GM19035 (cell line): ENCODE data around the gene MAGEF1.

Experiments used
- ATAC-seq: cut with Tn5 transposase; IDR thresholded peaks from one replicate; pipeline ENCODE4 v1.9.1; 2021; ENCODE audit not compliant: unreplicated experiment

Gene MAGEF1, protein sequence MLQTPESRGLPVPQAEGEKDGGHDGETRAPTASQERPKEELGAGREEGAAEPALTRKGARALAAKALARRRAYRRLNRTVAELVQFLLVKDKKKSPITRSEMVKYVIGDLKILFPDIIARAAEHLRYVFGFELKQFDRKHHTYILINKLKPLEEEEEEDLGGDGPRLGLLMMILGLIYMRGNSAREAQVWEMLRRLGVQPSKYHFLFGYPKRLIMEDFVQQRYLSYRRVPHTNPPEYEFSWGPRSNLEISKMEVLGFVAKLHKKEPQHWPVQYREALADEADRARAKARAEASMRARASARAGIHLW

GRCh38 chr3:184711493-184712247 is at the start of gene MAGEF1:
Gene MAGEF1 (minus strand): TSS chr3:184712064. CDS start chr3:184711821, 243 bp downstream.
- ATAC-seq: peak; percentile 79

DNA sequence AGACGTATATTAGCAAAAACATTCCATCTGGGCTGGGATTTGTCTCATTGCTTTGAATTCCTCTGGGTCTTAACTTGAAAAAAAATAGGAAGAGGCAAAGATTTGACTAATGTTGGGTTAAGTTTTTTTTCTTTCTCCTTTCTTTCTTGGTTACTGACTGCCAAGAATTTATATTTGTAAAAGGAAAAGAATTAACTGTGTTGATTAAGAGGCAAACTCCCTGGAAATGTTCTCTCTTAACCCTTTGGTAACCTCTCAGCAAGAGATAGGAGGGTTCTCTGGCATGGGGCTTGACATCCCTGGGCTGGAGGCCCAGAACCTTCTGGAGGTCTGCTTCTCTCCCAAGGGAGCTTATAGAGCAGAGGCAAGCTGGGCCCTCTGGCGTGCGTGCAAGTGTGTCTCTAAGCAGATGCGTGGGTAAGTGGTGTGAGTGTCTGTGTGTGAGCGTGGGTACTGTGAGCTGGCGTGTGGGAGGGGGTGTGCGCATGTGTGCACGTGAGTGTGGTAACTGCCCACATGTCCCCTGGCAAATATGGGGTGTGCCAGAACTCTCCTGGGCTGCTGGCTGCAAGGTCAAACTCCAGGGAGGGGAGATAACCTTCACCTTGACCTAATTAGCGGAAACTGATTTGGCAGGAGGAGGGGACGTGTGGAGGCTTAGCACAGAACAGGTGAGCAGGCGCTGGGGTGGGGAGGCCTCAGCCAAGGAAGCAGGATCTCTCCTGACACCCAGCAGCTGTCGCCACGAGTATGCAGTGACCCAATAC is 49.4 kb upstream of the MAGEF1 start:
- ATAC-seq: no peak

DNA sequence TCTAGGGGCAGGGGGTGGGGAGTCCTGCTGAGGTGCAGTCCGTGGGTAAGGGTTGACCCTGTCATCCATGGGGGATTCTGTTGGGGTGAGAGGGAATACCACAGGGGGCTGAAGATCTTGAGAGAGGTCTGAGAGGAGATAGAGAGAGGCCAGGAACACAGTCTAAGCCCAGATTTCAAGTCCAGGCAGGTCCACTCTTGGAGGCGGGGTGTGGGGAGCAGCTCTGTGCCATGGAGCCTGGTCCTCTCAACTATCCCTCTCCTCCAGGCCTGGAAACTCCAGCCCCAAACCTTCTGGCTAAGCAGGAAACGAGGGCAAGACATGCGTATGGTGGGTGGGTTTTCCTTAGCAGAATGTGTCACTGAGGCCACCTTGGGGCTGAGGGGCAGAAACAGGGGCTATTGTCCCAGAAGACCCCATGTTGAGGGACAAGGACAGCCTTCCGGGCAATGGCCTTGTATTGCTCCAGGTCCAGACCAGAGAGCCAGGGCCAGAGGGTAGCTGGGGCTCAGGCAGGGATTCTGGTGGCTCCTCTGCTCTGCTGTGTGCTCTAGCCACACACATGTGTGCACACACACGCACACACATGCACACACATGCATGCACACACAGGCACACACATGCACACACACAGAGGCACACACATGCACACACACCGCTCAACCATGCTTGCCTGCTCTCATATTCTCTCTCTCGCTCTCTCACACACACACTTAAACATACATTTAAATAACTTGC is 48.6 kb upstream of the MAGEF1 start:
- ATAC-seq: no peak

GRCh38 chr3:184759666-184760200 is 47.9 kb upstream of the MAGEF1 start:
- no peak for ATAC-seq

- no peak for ATAC-seq
Measured at GRCh38 chr3:184758056-184758455, 46.2 kb upstream of the MAGEF1 start.

DNA sequence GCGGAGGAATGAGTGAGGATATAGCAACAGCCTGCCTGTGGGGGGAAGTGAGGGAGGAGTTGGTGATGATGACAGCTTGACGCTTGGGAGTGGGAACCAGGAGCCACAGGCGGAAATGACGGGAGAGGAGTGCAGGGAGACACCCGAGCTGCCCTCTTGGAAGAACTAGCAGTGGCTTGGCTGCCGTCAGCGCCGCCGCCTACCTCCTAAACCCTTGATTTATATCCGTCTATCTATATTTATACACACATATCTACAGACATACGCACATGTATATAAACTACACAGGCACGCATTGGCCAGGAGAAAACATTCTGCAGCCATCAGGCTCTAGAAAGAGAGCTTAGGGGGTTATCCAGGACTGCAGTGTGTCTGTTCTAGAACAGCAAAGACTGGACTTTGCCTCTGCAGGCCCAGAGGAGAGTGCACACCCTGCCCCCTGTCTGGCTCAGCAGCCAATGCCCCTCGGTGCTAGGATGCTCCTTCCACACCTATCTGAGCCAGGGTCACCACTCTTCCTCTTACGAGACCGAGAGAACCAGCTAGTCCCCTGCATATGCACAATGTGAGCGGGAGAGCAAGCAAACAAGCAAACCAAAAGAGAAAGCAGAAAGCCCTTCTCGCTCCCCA is 45.3 kb upstream of the MAGEF1 start:
- ATAC-seq: no peak

- no peak for ATAC-seq
Measured at GRCh38 chr3:184756151-184757021, 44.5 kb upstream of the MAGEF1 start.

- no peak for ATAC-seq
Measured at GRCh38 chr3:184755315-184755731, 43.5 kb upstream of the MAGEF1 start.

DNA sequence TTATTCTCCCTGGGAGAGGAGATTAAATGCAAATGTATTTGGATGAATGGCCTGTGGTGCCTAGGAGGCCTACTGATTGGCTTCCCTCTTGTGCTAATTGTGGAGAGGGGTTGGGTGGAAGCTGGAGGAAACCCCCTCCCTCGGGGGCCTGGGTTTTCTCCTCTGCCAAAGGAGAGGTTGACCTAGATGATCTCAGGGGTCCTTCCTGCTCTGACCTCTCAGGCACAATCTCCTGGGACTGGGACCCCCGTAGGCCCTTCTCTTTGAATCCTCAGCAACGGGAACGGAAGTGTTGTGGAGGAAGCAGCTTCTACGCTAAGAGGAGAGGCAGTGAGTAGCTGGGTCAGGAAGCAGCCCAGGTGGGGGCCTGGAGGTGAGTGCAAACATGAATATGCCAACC is 40.5 kb upstream of the MAGEF1 start:
- ATAC-seq: no peak

DNA sequence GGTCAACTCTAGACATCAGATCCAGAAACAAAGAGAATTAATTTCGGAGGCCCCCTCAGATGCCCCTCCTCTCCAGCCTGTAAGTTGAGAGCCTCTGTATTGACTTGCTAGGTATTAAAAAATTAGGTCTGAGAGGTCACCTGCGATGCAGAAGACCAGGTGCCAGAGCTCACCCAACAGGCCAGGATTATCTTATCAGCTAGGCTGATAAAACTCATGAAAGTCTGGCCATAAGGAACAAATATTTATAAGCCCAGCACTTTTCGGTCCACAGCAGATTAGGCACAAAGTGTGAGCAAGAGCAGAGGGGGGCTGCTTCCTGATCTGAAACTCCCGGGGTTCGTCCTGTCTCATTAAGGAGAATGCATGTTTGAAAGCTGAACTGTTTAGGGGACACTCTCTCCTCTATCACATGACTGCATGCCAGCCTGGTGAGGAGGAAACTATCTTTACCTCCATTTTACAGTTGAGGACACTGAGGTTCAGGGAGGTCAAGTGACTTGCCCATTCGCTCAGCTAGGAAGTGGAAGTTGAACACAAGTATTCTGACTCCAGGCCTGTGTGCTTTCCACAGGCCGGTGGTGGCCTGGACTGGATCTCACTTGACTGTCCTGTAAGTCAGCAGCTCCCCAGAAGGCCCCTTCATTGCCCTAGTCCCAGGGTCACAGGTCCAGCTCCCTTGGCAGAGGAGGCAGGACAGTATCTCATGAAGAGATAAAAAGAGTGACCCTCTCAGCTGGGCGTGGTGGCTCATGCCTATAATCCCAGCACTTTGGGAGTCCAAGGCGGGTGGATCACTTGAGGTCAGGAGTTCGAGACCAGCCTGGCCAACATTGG is 39.6 kb upstream of the MAGEF1 start:
- no peak for ATAC-seq

DNA sequence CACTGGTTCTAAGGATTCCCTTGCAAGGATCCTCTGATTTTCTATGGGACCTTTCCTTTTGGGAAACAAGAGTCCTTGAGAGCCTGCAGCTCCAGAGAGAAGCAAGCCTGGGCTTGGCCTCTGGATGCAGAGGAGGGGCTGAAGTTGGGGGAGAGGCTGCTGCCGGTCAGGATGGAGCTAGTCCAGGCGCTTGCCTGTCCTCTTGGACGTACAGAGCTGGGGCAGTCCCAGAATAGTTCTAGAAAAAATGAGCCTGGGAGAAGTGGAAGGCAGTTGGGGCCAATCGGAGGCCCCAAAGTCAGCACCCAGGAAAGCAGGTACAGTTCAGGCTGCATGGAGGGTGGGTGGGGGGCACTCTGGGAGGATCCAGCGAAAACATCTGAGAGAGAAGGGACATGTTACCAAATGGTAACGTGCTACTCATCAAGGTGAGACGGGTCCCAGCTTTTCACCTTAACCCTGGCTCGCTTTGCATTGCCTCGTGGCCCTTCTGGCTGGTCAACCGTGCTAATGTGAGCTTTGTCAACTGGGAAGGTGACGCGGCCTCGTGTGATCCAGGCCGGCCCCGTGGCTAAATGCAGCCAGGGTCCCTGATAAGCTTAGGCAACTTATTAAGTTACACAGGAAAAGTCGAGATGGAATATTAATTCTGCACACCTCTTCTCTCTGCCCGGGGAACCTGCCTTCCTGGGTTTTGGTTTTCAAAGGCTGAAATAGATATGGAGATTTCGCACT is 38.7 kb upstream of the MAGEF1 start:
- no peak for ATAC-seq

- ATAC-seq: no peak
Measured at GRCh38 chr3:184749168-184749744, 37.4 kb upstream of the MAGEF1 start.

- ATAC-seq: peak; percentile 50
Measured at GRCh38 chr3:184748219-184749135, 36.6 kb upstream of the MAGEF1 start.

DNA sequence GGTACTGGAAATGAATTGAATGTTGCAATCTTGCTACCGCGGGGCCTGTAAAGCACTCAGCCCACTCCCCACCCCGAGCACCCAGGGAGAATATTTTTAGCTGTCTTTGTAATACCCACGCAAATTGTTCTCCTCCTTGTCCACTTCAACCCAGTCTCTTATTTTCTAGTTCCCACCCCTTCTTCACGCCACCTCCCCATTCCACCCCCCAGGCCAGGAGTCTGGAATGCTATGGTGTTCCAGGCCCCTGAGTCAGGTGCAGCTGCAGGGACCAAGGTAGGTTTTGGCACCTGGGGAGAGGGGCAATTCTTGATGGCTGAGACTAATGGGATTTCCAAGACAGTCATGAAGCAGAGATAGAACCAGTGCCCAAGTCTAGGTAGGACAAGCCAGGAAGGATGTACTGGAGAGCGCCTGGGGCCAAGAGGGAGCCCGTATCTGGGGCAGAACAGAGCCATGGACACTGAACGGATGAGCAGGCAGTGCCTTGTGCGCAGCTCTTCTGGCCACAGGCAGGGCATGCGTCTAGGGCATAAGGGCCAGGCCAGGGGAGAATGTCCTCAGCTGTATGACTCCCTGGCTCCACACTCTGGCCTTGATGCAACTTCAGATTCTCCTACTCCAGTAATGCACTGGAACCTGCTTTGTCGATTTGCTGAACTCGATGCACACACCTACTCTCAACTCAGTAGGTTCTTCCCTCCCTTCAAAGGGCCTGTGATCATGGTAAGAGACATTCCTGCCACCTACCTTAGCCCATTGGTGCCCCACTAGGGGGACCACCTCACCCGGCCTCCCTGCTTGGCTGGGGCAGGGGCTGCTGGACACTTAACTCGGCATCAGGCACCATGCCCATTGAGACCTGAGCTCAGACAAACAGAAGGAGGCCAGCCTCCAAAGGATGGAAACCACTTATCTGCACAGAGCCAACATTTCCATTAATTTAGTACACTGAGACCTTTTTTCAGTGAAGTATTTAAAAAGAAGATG is 34.6 kb upstream of the MAGEF1 start:
- ATAC-seq: no peak

GRCh38 chr3:184745526-184745925 is 33.7 kb upstream of the MAGEF1 start:
- ATAC-seq: no peak
